HG02943 (cell line): ENCODE measurements around the gene MYCN.
"Not testable (repeated sequence)": the region's sequence is repeated elsewhere in the genome, so short reads cannot be mapped to it uniquely, and the experiment has no call there.

Experiments used
- ATAC-seq: cut with Tn5 transposase; IDR thresholded peaks from one replicate; pipeline ENCODE4 v1.9.1; 2021; ENCODE audit warnings: mild to moderate bottlenecking, low read depth, moderate library complexity; ENCODE audit not compliant: unreplicated experiment

MYCN gene

DNA sequence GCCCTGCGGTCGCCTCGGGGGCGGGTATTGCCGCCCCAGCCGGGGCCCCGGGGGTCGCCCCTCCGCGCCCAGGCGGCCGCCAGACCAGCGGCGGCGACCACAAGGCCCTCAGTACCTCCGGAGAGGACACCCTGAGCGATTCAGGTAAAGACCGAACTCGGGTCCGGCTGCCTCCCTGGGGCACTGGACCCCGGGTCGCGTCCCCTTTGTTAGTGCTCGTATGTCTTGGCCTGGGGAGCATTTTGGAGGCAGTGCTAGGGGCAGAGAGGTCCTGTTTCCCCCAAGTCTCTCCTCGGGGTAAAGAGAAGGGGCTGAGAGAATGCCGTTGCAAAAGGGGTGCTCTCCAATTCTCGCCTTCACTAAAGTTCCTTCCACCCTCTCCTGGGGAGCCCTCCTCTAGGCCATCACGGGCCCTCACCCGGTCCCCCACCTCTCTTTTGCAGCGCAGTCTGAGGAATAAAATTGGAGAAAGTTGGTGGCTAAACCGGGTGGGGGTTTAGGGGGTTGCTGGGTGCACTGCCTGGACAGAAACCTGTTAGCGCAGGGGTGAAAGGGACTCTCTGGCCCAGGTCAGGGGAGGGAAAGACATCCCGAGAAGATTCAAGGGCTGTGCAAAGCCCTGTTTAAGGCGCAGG lies 2.5 kb downstream of the MYCN start:
- ATAC-seq = no peak

DNA sequence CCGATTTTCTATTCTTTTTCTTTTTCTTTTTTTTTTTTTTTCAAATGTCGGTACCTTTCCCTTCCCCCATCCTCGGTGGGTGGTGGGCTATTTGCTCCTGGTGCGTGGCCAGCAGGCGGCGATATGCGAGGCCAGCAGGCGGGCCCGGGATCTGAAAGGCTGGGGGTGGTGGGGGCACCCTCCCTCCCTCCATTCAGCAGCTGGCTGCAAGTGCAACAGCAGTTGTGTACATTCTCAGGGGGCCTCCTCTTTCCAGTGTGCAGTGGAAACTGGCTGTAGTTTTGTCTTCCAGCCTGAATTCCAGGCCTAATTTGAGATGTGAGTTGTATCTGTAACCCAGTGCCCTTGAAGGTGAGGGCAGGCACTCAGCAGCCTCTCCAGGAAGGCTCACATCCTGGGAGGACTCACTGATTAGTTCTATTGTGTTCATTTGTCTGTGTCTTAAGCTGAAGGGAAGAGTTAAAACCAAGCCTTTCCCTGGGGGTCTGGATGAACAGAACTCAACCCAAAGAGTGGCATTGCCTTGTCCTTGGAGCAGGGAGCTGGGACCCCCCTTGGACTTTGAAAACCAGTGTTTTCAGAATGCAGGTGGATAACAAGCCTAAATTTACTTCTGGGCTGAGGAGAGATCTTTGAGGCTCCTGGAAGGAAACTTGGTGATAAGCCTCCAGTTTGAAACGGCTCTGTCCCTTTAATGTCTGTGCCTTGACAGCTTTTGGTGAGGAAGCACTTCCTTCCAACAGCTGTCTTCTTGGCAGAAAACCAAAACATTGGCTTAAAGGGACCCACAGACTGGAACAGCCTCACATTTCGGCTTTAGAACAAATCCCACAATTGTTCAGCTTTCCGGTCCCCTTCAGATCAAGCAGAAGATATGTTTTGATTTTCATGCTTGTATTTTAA lies 3.3 kb downstream of the MYCN start:
- no peak for ATAC-seq

DNA sequence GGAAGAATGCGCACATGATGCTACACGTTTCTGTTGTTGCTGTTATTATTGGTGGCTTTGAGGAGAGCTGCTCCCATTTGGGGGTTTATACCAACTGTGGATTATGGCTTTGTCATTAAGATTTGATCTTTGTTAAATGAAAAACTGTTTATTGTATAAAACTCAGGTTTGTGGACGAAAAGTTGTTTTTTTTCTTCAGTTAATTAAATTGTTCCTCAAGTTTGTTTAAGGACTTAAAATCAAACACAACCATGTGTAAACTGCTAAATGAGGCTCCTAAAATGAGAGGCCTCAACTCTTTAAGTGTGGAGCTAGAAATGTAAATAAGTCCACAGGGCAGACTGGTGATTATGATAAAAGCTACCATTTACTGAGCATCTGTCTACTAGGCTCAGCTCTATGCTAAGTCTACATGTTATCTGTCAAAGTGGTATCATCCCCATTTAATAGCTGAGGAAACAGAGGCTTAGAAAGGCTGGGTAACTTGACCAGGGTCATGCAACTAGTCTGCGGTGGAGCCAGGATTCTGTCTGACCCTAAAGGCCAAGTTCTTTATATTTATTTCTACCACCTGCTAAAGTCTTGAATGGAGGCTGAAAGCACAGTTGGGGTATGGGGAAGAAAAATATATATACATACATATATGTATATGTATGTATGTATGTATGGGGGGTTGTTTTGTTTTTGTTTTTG lies 4.1 kb downstream of the MYCN start:
- ATAC-seq = no peak

DNA sequence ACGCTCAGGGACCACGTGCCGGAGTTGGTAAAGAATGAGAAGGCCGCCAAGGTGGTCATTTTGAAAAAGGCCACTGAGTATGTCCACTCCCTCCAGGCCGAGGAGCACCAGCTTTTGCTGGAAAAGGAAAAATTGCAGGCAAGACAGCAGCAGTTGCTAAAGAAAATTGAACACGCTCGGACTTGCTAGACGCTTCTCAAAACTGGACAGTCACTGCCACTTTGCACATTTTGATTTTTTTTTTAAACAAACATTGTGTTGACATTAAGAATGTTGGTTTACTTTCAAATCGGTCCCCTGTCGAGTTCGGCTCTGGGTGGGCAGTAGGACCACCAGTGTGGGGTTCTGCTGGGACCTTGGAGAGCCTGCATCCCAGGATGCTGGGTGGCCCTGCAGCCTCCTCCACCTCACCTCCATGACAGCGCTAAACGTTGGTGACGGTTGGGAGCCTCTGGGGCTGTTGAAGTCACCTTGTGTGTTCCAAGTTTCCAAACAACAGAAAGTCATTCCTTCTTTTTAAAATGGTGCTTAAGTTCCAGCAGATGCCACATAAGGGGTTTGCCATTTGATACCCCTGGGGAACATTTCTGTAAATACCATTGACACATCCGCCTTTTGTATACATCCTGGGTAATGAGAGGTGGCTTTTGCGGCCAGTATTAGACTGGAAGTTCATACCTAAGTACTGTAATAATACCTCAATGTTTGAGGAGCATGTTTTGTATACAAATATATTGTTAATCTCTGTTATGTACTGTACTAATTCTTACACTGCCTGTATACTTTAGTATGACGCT lies 5.8 kb downstream of the MYCN start:
- ATAC-seq = no peak

DNA sequence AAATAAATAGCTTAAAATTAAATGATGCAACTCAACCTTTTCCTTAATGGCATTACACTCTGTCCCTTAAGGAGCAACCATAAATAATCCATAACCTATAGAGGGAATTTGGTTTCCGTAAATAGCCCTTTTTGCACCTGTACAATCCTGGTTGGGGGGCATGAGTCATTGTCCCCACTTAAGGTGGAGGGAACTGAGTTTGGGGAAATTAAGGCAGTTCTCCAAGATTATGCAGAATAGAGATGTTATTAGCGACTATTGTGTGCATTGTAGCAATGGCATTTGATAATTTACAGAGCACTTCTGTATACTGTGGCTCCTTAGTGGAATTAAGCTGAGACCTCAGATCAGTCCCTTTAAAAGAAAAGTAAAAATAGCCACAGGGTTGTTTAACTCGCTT lies 6.6 kb downstream of the MYCN start:
- no peak for ATAC-seq

DNA sequence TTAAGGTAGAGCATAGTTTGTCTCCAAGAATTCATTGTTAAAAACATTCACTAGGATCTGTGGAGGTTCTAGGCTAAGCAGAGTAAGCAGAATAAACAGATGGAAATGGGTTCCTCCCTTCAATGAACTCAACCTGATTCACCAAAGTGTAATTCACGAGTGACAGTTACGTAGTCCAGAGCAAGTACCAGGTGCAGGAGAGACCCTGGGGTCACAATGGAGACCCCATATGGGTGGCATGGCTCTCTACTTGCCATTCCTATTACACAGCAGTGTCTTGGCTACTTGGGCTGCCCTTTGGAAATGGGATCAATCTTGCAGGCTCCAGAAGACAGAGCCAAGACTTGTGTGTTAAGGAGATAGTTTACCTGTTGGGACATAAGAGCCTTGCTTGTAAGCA lies 7.1 kb downstream of the MYCN start:
- ATAC-seq = no peak

DNA sequence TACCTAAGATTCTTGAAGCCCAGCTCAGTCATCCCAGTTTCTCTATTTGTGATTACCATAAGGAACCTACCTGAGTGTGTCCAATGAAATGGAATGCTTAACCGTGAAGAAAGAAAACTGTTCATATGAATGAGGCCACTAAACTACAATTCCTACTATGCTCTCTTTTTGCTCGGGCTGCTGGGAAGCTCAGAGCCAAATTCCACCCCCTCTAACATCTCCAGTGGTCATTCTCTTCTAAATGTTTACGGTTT lies 8.3 kb downstream of the MYCN start:
- no peak for ATAC-seq

DNA sequence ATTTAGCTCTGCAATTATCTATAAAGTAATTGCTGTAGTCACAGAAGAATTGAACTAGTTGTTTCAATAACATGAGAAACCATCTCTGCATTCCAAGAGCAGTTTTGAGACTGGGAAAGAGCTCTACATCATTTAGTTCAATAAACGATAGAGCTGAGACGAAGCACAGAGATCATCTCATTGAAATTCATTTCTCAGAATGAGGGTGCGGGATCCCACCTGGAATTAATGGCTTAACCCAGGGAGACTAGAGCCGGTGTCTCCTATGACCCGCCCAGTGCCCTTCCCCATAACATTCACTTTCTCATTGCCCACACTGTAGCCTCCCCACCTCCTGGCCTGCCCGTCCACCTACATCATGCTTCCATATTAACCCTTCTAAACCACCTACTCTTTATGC lies 8.8 kb downstream of the MYCN start:
- no peak for ATAC-seq

DNA sequence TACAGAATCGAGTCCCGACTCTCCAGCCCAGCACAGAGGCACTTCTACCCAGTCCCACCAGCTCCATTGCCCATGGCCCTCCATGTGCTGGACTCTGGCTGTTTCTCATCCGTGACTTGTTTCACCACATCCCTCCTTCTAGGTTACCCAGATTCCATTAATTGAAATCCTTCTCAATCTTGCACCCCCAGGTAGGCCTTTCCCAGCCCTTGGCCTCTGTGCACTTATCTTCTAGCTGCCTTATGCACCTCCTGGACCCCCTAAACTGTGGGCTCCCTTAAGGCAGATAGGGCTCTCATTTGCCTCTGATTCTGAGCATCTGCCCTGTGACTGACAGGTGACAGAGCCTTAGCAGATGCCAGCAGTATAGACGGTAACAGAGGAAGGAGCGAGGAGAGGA lies 9.2 kb downstream of the MYCN start:
- no peak for ATAC-seq

DNA sequence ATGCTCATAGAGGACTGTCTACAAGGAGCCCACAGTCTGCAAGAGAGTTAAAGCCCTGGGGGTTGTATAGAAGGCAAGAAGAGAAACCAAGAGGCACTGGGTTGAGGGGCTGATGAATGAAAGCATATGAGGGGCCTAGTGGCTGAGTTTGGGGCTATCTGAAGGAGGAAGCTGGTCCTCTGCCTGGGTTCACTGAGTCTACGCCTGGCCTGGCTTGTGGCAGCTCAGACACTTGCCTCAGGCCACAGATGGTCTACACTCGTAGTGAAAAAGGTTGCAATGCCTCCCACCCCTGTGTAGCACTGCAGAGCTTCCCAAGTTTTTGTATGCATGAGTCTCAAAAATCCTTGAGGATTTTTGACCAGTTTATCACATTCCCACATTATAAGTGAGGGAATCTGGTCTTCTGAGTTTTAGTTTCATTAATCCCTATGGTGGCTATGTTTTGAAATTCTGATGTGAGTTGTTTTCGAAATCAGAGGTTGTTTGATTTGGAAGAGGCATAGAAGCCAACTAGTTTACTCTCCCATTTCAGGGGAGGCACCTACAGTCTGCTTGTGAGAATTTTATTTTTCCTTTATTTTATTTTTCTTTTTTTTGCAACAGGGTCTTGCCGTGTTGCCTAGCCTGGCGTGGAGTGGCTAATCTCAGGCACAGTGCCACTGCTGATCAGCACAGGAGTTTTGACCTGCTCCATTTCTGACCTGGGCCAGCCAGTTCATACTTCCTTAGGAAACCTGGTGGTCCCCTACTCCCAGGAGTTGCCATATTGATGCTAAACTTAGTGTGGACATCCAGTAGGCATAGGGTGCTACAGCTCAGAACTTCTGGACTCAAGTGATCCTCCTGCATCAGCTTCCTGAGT lies 10.0 kb downstream of the MYCN start:
- no peak for ATAC-seq

DNA sequence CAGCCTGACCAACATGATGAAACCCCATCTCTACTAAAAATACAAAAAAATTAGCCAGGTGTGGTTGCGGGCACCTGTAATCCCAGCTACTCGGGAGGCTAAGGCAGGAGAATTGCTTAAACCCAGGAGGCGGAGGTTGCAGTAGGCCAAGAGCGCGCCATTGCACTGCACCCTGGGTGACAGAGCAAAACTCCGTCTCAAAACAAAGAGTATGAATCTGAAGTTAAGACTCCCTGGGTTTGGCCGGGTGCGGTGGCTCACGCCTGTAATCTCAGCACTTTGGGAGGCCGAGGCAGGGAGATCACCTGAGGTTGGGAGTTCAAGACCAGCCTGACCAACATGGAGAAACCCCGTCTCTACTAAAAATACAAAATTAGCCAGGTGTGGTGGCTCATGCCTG lies 11.6 kb downstream of the MYCN start:
- not testable (repeated sequence) for ATAC-seq

DNA sequence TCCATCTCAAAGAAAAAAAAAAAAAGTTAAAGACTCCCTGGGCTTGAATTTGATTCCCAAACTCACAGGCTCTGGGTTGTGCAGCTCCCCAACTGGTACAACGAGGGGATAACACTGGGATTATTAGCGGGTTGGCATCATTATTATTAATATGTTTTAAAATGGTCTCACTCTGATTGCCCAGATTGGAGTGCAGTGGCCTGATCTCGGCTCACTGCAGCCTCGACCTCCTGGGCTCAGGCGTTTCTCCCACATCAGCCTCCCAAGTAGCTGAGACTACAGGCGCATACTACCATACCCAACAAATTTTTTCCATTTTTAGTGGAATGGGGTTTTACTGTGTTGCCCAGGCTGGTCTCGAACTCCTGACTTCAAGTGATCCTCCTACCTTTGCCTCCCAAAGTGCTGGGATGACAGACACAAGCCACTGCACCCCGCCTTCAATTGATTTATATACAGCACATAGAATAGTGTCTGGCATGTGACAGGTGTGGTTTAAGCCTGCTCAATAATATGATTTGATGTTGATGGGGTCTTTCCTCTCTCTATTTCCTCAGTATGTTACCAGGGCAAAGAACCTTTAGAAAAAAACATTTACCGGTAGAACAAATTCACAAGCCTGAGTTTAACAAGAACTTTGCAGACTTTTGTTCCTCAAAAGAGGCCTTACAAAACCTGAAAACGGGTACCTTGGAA lies 12.2 kb downstream of the MYCN start:
- no peak for ATAC-seq

DNA sequence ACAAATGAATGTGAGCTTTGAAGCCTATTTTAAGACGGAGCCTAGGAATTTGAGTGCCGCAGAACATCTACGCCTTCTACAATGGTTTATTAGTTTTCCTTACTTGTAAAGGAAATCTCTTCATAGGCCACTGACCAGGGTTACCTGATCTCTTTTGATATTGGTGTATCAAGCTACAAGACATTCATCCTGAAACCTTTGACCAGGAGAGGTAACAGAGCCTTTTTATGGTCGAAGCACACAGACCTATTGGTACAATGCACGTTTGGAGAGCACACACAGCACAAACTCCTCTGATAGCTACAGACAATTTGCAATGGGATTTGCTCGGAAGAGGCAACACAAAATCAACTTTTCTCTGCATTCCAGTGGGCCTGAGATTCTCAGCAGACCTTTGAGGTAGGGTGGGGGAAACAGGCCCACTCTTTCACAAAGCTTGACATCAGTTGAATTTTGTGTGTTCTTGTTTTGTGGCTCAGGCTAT lies 12.8 kb downstream of the MYCN start:
- ATAC-seq = no peak

DNA sequence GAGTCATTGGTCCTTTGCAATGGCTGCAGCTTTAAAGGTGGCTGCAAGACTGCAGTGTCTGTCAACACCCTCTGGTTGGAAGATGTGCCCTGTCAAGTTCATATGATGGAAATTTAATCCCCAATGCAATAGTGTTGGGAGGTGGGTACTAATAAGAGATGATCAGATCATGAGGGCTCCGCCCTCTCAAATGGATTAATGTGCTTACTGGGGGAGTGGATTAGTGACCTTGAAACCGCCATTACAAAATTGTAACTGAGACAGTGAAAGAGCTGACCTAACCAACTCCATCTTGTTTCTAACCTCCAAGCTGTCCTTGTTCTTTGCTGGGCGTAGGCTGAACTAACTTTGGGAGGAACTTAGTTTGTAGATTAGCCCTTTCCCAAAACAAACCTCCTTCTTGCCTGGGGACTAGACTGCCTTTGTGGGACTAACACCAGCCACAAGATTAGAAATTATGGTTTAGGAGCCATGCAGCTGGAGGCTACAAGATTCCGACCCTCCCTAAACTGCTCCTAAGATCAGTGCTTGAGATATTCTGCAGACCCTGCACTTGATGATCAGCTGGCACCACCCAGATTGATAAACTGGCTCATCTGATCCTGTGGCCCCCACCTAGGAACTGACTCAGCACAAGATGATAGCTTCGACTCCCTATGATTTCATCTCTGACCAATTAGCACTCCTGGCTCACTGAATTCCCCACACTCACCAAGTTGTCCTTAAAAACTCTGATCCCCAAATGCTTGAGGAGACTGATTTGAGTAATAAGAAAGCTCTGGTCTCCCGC lies 13.7 kb downstream of the MYCN start:
- no peak for ATAC-seq

DNA sequence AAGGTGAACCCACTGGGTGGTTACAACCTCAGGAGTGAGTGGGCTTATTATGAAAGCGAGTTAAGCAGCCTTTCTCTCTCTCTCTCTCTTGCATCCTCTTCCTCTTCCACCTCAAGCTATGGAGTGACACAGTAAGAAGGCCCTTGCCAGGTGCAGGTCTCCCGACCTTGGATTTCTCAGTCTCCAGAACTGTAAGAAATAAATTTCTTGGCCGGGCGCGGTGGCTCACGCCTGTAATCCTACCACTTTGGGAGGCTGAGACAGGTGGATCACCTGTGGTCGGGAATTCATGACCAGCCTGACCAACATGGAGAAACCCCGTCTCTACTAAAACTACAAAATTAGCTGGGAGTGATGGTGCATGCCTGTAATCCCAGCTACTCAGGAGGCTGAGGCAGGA lies 14.4 kb downstream of the MYCN start:
- ATAC-seq = no peak

DNA sequence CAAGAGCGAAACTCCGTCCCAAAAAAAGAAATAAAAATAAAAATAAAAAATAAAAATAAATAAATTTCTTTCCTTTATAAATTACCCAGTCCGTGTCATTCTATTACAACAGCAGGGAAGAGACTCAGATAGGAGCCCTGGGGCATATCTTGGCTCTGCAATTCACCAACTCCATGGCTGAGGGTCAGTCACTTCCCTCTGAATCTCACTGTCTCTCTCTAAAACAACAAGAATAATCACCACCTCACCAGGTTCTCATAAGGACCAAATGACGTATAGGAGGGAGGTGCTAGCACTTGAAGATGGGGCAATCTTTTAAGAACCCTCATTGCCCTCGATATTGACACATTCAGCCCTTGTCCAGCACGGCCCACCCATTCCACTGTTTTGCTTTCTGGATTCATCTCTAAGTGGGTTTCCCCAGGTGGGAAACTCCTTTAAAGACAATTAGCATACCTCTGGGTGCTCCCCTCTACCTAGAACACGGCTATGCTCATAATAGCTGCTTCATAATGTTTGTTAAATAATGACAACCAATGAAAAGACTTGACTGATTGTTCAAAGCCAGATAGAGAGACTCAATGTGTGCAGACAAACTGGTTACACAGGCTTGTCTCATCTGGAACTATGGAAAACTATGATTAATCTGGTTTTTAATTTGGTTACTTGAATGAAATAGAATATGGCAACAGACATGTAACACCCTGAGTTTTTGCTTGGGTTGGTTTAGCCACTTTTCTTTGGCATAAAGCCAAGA lies 15.1 kb downstream of the MYCN start:
- ATAC-seq = no peak

DNA sequence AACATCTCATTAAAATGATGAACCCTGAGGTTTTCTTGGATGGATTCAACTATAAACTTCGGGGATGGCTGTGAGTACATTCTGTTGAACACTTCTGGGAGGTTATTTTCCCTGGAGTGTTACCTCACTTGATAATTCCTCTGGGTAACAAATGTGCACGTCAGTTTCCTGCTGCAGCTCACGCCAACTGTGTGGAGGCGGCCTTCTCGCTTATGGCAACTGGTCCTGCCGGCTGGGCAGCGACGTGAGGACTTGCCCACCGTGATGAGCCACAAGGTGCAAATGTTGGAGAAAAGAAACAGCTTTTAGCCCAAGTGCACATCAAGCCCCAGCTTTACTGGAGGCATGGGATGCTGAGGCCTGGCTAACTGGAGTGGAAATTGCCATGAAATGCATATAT lies 15.9 kb downstream of the MYCN start:
- ATAC-seq = no peak
